ENCODE data around the gene ZNF423.

ZNF423 gene

DNA sequence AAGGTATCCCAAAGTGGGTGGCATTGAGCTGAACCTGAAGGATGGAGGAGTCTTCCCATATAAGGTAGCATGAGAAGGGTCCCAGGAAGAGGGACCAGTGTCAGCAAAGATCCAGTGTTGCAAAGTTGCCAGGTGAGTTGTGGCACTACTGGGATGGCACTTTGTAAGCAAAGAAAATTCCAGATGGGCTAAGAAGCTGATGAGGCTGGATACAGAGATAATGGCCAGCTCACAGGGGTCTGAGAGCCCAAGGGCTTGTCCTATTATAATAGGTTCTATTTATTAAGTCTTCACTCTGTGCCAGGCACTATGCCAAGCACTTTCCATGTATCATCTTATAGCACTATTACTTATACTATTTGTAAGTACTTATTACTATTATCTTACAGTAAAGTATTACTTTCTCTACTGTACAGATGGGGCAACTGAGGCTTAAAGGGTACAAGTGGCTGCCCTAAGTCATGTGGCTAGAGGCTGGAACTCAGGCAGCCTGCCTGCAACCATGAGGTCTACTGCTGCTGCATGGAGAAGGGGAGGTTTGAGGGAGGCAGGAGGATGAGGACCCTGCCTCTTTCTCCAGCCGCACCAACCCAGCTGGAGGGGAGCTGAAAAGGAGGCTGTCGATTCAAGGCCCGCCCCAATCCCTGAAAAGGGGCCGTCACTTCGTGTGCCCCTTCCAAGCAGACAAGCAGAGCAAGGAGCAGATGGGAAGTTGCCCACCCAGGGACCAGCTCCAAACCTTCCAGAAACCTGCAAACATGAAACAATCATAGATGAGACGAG, 395.8 kb downstream of the ZNF423 start:
- peaks cover 15% of the 10 kb centered on the region for H3K4me1 Mint-ChIP-seq
- peaks cover 6% of the 10 kb centered on the region for H3K27me3 Mint-ChIP-seq
- ATAC-seq (ENCODE audit: low read depth) (no peak), DNase-seq (ENCODE audit: low spot score in 2 of 2) (no peak)
- peaks cover 2% of the 10 kb centered on the region for H3K9me3 Mint-ChIP-seq
- H3K27ac Mint-ChIP-seq = no peak overlapping the region
- H3K36me3 Mint-ChIP-seq = no peaks in the 10 kb centered on the region
- H3K4me3 Mint-ChIP-seq = no peak overlapping the region

DNA sequence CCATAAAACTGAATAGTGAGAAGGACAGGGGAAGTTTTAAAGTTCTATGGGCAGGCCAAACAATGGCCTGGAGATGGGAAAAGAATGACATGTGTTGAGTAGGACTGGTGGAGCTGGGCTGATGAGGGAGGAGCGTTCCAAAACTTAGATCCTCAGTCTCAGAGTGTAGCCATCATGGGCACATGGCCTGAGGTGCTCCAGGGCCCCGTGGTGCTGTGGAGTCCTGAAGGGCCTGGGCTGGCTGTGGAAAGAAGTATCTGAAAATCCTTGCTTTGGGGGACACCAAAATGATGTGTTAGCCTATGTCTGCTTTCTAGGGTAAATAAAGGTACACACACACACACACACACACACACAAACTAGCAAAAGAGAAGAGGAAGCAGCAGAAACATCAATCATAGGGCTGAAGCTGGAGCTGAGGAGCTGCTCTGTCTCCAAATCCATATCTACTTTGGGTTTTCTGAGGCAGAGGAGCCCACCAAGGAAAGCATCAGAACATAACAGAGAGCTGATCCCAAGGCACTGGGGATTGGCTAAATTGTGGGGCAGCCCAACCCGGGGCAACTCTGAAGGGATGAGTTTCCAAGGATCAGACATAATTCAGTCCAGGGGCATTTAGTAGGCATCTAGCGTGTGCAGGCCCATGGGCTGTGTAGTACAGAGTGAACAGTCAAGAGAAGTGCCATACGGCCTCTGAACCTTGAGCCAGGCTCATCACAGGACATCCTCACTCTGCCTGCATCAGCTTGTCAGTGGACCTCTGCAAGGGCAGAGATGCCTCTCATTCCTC, 397.1 kb downstream of the ZNF423 start:
- DNase-seq (ENCODE audit: low spot score in 2 of 2) (no peak), ATAC-seq (ENCODE audit: low read depth) (no peak)
- Mint-ChIP-seq H3K36me3 (no peaks in the 10 kb centered on the region), H3K4me1 (peaks cover 13% of the 10 kb centered on the region), H3K27me3 (peaks cover 5% of the 10 kb centered on the region), H3K27ac (no peak overlapping the region), H3K9me3 (no peaks in the 10 kb centered on the region), H3K4me3 (no peak overlapping the region)

- Mint-ChIP-seq H3K9me3 (no peaks in the 10 kb centered on the region), H3K27me3 (peaks cover 7% of the 10 kb centered on the region), H3K4me3 (no peak overlapping the region), H3K4me1 (peaks cover 7% of the 10 kb centered on the region), H3K36me3 (no peaks in the 10 kb centered on the region), H3K27ac (no peak overlapping the region)
- ATAC-seq (ENCODE audit: low read depth) (no peak), DNase-seq (ENCODE audit: low spot score in 2 of 2) (no peak)
These were observed 397.7 kb downstream of the ZNF423 start for GRCh38 chr16:49458243-49458642.

DNA sequence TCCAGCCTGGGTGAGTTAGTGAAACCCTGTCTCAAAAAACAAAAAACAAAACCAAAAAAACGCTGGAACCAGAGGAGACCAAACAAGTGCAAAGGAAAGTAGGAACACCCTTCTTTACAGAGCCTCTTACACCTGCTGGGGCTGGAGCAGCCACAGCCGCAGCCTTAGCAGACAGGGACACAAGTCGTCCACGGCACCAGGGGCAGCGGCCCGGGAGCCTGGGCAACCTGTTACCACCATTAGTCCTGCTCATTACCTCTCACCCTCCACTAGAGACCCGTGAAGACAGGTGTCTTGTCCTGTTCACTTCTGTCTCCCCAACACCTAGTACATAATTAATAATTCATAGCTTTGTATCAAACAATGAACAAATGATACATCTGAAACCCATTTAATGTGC, 398.7 kb downstream of the ZNF423 start:
- no peak for ATAC-seq (ENCODE audit: low read depth)
- H3K36me3 Mint-ChIP-seq = no peaks in the 10 kb centered on the region
- H3K27me3 Mint-ChIP-seq = peaks cover 9% of the 10 kb centered on the region
- no peak for DNase-seq (ENCODE audit: low spot score in 2 of 2)
- no peaks in the 10 kb centered on the region for H3K9me3 Mint-ChIP-seq
- no peak overlapping the region for H3K4me3 Mint-ChIP-seq
- peaks cover under 1% of the 10 kb centered on the region for H3K4me1 Mint-ChIP-seq
- no peak overlapping the region for H3K27ac Mint-ChIP-seq

- H3K9me3 Mint-ChIP-seq = no peaks in the 10 kb centered on the region
- DNase-seq (ENCODE audit: low spot score in 2 of 2) = no peak
These were observed 399.1 kb downstream of the ZNF423 start for GRCh38 chr16:49456763-49457162.

DNA sequence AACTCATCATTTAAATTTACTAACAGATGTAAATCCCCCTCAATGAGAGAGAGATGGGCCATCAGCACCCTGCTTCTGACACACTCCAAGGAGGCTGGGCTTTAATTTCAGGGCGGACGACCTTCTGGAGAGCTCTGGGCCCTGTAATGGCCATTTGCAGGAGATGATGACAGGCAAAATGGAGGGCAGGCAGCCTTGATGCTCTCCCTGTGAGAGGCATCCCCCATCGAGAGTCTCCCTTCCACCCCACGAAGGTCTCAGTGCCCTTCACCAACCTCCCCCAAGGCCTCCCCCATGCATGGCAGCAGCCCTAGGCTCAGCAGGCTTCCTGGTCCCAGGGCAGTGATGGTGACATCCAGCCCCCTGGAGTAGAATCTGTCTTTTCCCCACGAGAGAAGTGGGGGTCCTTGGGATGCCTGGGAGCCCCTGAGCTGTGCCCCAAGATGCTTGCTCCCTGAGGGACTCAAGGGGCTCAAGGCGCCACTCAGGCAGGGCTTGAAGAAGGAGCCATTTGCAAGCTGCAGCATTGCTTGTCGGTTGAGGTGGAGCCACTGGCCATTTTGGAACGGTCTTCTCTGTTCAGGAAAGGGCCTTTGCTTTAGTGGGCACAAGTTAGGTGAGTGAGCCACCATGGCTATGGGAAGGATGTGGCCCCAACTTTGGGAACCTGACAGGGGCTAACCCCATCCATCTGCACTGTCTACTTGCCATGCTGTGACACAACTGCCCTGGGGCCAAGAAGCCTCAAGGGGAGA, 399.7 kb downstream of the ZNF423 start:
- Mint-ChIP-seq H3K9me3 (no peaks in the 10 kb centered on the region), H3K27me3 (peaks cover 14% of the 10 kb centered on the region), H3K4me3 (no peak overlapping the region), H3K4me1 (no peaks in the 10 kb centered on the region), H3K36me3 (no peaks in the 10 kb centered on the region), H3K27ac (no peak overlapping the region)
- ATAC-seq (ENCODE audit: low read depth) = no peak
- DNase-seq (ENCODE audit: low spot score in 2 of 2) = no peak

More at GRCh38 chr16:49456763-49457162, 399.1 kb downstream of the ZNF423 start:
- Mint-ChIP-seq H3K4me1 (no peaks in the 10 kb centered on the region), H3K36me3 (no peaks in the 10 kb centered on the region), H3K27me3 (peaks cover 9% of the 10 kb centered on the region), H3K27ac (no peak overlapping the region), H3K4me3 (no peak overlapping the region)
- ATAC-seq (ENCODE audit: low read depth) = no peak

DNA sequence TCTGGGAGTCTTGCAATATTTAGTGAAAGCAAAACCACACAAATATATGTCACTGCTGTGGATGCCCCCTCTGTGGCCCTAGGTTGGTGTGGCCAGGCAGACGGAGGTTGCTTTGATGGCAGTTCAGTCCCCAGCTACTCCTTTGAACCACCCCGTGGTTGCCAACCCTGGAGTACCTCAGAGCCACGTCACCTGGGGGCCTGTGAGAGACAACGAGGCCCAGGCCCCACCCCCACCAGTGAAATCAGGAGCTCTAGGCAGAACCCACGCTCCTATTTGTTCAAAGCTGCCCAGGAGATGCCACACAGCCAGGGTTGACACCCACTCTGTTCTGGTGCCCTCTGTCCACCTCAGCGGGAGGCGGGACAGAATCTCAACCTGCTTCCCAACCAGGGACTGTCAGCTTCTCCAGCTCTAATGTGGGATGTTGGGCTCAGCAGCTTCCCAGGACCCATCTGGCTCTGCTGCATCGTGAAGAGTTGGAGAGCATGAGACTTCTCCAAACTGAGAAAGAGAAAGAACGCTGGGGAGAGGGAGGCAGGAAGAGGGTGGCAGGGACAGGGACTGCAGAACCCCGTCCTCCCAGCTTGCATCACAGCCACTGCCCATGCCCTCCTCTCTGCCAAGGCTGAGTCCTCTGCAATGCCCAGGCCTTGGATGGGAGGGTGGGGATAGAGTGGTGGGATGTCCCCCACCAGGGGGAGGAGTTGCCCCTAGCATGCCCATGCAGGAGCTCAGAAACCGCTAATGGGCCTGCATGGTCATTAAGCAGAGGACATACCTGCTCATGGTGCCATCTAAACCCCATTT, 400.5 kb downstream of the ZNF423 start:
- H3K27ac Mint-ChIP-seq = no peak overlapping the region
- H3K4me3 Mint-ChIP-seq = no peak overlapping the region
- no peaks in the 10 kb centered on the region for H3K36me3 Mint-ChIP-seq
- no peaks in the 10 kb centered on the region for H3K9me3 Mint-ChIP-seq
- no peaks in the 10 kb centered on the region for H3K4me1 Mint-ChIP-seq
- ATAC-seq (ENCODE audit: low read depth) = no peak
- peaks cover 14% of the 10 kb centered on the region for H3K27me3 Mint-ChIP-seq
- no peak for DNase-seq (ENCODE audit: low spot score in 2 of 2)

DNA sequence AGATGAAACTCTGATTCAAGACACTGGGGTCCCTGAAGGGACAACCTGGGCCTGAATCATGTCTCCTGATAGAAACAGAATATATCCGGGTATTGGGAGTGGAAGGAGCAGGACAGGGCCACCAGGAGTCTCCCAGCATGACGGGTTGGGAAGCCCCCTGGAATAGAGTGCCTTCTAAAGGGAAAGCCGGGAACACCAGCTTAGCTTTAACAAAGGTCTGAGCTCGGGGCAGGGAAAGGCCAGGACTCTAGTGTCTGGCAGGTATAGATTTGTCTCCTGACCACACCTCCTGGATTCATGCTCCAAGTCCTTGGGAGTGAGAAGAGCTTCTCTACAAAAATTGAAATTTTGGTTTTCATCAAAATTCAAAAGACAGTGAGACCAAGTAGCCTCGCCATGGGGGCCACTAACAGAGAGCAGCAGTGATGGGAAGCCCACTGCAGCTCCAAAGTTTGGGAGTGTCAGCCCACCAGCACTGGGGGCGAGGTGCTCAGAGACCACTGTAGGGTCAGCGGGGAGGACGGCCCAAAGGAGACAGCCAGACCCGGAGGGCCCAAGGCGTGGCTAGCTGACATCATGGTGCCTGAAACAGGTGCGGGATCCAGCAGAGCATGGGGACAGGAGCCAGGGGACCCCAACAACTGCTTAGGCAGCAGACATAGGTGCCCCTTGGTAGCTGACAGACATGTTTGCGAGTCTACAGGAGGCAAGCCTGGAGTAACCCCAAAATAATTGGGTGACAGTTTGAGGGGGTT, 401.3 kb downstream of the ZNF423 start:
- Mint-ChIP-seq H3K27me3 (peaks cover 14% of the 10 kb centered on the region), H3K9me3 (no peaks in the 10 kb centered on the region), H3K4me1 (no peaks in the 10 kb centered on the region), H3K27ac (no peak overlapping the region), H3K36me3 (no peaks in the 10 kb centered on the region), H3K4me3 (no peak overlapping the region)
- no peak for DNase-seq (ENCODE audit: low spot score in 2 of 2)
- ATAC-seq (ENCODE audit: low read depth) = no peak

DNA sequence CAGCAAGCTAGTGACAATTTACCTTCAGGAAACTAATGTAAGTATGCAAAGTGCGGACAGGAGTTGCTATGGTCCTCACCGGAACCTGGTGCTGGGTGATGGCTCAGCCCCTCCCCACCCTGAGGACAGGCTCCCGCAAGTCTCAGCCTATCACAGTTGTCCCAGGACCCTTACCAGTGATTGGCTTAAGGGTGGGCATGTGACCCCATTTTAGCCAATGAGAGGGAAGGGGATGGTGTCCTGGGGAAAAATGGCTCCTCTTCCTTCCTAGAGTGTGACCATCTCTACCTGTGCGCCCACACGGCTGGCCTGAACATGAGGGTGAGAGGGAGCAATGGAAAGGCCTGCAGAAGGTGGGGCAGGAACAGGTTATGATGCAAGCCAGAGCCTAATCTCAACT, 401.9 kb downstream of the ZNF423 start:
- H3K27ac Mint-ChIP-seq = no peak overlapping the region
- H3K36me3 Mint-ChIP-seq = no peaks in the 10 kb centered on the region
- H3K27me3 Mint-ChIP-seq = peaks cover 14% of the 10 kb centered on the region
- ATAC-seq (ENCODE audit: low read depth) = no peak
- H3K9me3 Mint-ChIP-seq = no peaks in the 10 kb centered on the region
- H3K4me1 Mint-ChIP-seq = no peaks in the 10 kb centered on the region
- no peak overlapping the region for H3K4me3 Mint-ChIP-seq
- DNase-seq (ENCODE audit: low spot score in 2 of 2) = no peak

- Mint-ChIP-seq H3K4me1 (no peaks in the 10 kb centered on the region), H3K9me3 (no peaks in the 10 kb centered on the region), H3K4me3 (no peak overlapping the region), H3K36me3 (no peaks in the 10 kb centered on the region), H3K27me3 (peaks cover 10% of the 10 kb centered on the region), H3K27ac (no peak overlapping the region)
- no peak for ATAC-seq (ENCODE audit: low read depth)
- no peak for DNase-seq (ENCODE audit: low spot score in 2 of 2)
These were observed 402.9 kb downstream of the ZNF423 start for GRCh38 chr16:49453021-49453420.

DNA sequence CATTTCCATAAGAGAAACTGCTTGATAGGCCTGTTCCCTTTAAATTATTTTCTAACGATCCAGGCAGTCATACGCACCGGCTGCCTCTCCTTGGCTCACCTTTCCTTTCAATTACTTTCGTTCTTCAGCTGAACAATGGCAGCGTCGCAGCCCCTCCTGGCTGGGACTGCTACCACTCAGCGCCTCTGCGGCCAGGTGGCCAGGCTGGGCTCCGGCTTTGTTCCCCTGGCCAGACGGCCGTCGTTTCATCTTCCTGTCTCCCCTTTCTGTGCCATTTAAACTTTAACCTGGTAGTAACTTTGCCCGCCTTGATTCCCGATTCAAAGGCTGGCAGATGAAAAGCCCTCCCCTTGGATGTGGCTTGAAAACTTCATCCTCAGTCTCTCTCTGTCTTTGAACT, 403.3 kb downstream of the ZNF423 start:
- no peaks in the 10 kb centered on the region for H3K4me1 Mint-ChIP-seq
- H3K36me3 Mint-ChIP-seq = no peaks in the 10 kb centered on the region
- no peaks in the 10 kb centered on the region for H3K9me3 Mint-ChIP-seq
- H3K27me3 Mint-ChIP-seq = peaks cover 10% of the 10 kb centered on the region
- no peak overlapping the region for H3K4me3 Mint-ChIP-seq
- no peak for ATAC-seq (ENCODE audit: low read depth)
- no peak for DNase-seq (ENCODE audit: low spot score in 2 of 2)
- no peak overlapping the region for H3K27ac Mint-ChIP-seq

- H3K36me3 Mint-ChIP-seq = no peaks in the 10 kb centered on the region
- H3K27ac Mint-ChIP-seq = no peak overlapping the region
- H3K4me3 Mint-ChIP-seq = no peak overlapping the region
- H3K27me3 Mint-ChIP-seq = peaks cover 10% of the 10 kb centered on the region
- no peaks in the 10 kb centered on the region for H3K9me3 Mint-ChIP-seq
- no peaks in the 10 kb centered on the region for H3K4me1 Mint-ChIP-seq
- no peak for DNase-seq (ENCODE audit: low spot score in 2 of 2)
- ATAC-seq (ENCODE audit: low read depth) = no peak
These were observed 403.8 kb downstream of the ZNF423 start for GRCh38 chr16:49452108-49452507.

GRCh38 chr16:49446805-49447204, 409.1 kb downstream of the ZNF423 start:
- DNase-seq (ENCODE audit: low spot score in 2 of 2) = no peak
- no peaks in the 10 kb centered on the region for H3K9me3 Mint-ChIP-seq
- no peak overlapping the region for H3K4me3 Mint-ChIP-seq
- peaks cover 5% of the 10 kb centered on the region for H3K4me1 Mint-ChIP-seq
- H3K27ac Mint-ChIP-seq = no peak overlapping the region
- no peaks in the 10 kb centered on the region for H3K36me3 Mint-ChIP-seq
- no peak for ATAC-seq (ENCODE audit: low read depth)
- peaks cover 5% of the 10 kb centered on the region for H3K27me3 Mint-ChIP-seq

Measured in memory B cell (primary cell).